Memory B cell (primary cell): ENCODE data around the gene KIZ.
"Not testable (repeated sequence)": the region's sequence is repeated elsewhere in the genome, so short reads cannot be mapped to it uniquely, and the experiment has no call there.

ENCODE experiments used
- ATAC-seq: fragments of 150-1000 bp; cut with Tn5 transposase; 2 replicates; pipeline ENCODE4 v1.10.0; 2021; ENCODE audit warnings: low read depth, mild to moderate bottlenecking, moderate library complexity
- DNase-seq, 2 donors: peaks; one replicate each; pipeline ENCODE4 v3.0.0; 2022; ENCODE audit warnings: low spot score in 2 of 2
- H3K27ac Mint-ChIP-seq: one replicate; pipeline ENCODE4 v1.8.0; 2022; ENCODE audit warnings: mild to moderate bottlenecking, moderate library complexity, mixed read lengths
- H3K27me3 Mint-ChIP-seq: one replicate; pipeline ENCODE4 v1.8.0; 2022; ENCODE audit warnings: mixed read lengths
- H3K36me3 Mint-ChIP-seq: one replicate; pipeline ENCODE4 v1.8.0; 2022; ENCODE audit warnings: mild to moderate bottlenecking, mixed read lengths
- H3K4me1 Mint-ChIP-seq: one replicate; pipeline ENCODE4 v1.8.0; 2022; ENCODE audit warnings: mixed read lengths
- H3K4me3 Mint-ChIP-seq: one replicate; pipeline ENCODE4 v1.8.0; 2022; ENCODE audit warnings: mild to moderate bottlenecking, moderate library complexity, mixed read lengths
- H3K9me3 Mint-ChIP-seq: one replicate; pipeline ENCODE4 v1.8.0; 2022; ENCODE audit warnings: mixed read lengths

The KIZ gene

DNA sequence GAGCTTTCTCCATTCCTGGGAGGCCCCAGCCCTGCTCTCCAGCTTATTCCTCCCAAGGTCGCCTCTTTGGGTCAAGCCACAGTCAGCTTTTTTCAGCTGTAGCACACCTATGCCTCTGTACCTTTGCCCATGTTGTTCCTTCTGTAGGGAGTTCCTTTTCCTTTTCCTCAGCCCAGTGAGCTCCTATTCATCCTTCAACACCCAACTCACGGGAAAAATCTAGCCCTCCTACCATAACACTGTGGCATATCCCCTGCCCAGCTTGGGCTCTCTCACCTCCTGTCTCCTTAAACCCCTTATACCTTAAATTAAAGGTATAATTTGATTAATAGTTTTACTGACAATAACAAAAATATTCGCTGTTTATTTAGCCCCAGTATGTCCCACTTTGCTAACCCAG is 118.9 kb downstream of the KIZ start:
- H3K9me3 Mint-ChIP-seq = no peaks in the 10 kb centered on the region
- ATAC-seq = no peak
- H3K27ac Mint-ChIP-seq = no peak overlapping the region
- no peaks in the 10 kb centered on the region for H3K27me3 Mint-ChIP-seq
- H3K4me3 Mint-ChIP-seq = no peak overlapping the region
- H3K4me1 Mint-ChIP-seq = no peaks in the 10 kb centered on the region
- H3K36me3 Mint-ChIP-seq = peaks cover 31% of the 10 kb centered on the region
- DNase-seq = no peak

DNA sequence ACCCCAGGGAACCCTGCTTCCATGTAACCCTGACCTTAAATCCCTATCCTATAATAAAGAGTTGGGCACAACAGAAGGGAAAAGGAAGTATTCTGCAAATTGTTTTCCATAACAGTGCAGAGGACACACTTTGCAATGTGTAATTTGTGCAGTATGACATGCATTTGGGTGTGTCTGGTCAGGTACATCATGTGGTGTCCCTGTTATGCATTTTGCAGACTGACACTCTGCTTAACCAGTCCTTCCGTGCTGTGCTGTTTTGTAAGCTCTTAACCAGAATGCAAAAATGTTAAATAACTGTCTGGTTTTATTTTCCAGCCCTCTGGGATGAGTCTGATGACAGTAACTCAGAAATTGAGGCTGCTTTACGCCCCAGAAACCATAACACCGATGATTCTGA is 120.3 kb downstream of the KIZ start:
- DNase-seq = no peak
- Mint-ChIP-seq H3K27ac (no peak overlapping the region), H3K4me1 (no peaks in the 10 kb centered on the region), H3K36me3 (peaks cover 31% of the 10 kb centered on the region), H3K9me3 (no peaks in the 10 kb centered on the region), H3K27me3 (no peaks in the 10 kb centered on the region), H3K4me3 (no peak overlapping the region)
- no peak for ATAC-seq

GRCh38 chr20:21247603-21248095 is 121.8 kb downstream of the KIZ start:
- H3K4me1 Mint-ChIP-seq, ATAC-seq, H3K27me3 Mint-ChIP-seq, DNase-seq, H3K9me3 Mint-ChIP-seq, H3K27ac Mint-ChIP-seq, H3K4me3 Mint-ChIP-seq: not testable (repeated sequence)
- peaks cover 25% of the 10 kb centered on the region for H3K36me3 Mint-ChIP-seq

- Mint-ChIP-seq H3K36me3 (peaks cover 2% of the 10 kb centered on the region), H3K27me3 (no peaks in the 10 kb centered on the region), H3K4me3 (no peak overlapping the region), H3K9me3 (no peaks in the 10 kb centered on the region), H3K27ac (no peak overlapping the region), H3K4me1 (no peaks in the 10 kb centered on the region)
- DNase-seq = no peak
- no peak for ATAC-seq
Observed at GRCh38 chr20:21251278-21251677, 125.4 kb downstream of the KIZ start.

GRCh38 chr20:21257192-21257591 is 131.3 kb downstream of the KIZ start:
- no peaks in the 10 kb centered on the region for H3K27me3 Mint-ChIP-seq
- H3K36me3 Mint-ChIP-seq = no peaks in the 10 kb centered on the region

DNA sequence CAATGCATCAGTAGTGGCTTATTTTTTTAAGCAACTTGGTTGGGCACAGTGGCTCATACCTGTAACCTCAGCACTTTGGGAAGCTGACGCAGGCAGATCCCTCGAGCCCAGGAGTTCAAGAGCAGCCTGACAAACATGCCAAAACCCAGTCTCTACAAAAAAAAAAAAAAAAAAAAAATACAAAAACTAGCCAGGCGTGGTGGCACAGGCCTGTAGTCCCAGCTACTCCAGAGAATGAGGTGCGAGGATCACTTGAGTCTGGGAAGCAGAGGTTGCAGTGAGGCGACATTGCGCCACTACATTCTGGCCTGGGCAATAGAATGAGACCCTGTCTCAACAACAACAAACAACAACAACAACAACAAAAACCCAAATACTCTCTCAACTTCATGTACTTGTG is 132.5 kb downstream of the KIZ start:
- Mint-ChIP-seq H3K4me1 (no peaks in the 10 kb centered on the region), H3K9me3 (peaks cover 4% of the 10 kb centered on the region), H3K4me3 (no peak overlapping the region), H3K27me3 (no peaks in the 10 kb centered on the region), H3K27ac (no peak overlapping the region), H3K36me3 (no peaks in the 10 kb centered on the region)
- ATAC-seq (no peak), DNase-seq (no peak)

More at GRCh38 chr20:21257192-21257591, 131.3 kb downstream of the KIZ start:
- H3K27ac Mint-ChIP-seq = no peak overlapping the region
- no peak overlapping the region for H3K4me3 Mint-ChIP-seq
- peaks cover 4% of the 10 kb centered on the region for H3K9me3 Mint-ChIP-seq
- no peak for ATAC-seq
- no peak for DNase-seq
- H3K4me1 Mint-ChIP-seq = no peaks in the 10 kb centered on the region

DNA sequence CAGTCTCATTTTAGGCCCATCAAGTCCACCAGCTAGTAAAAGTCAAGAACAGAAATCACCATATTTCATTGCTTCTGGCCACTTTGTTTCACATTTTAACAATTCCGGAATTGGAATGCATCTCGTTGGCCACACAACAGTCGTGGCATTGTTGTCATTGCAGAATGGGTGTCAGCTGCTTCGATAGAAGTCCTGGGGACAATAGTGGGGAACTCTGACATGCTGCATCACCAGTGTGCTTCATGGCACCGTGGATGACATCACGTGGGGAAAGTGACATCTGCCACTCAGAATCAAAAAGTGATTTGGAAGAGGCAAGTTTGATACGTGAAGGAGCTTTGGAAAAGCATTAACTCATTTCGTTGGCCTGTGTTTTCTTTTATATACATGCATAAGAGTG is 133.5 kb downstream of the KIZ start:
- Mint-ChIP-seq H3K4me3 (no peak overlapping the region), H3K4me1 (no peaks in the 10 kb centered on the region), H3K9me3 (peaks cover 4% of the 10 kb centered on the region), H3K27me3 (no peaks in the 10 kb centered on the region), H3K27ac (no peak overlapping the region), H3K36me3 (no peaks in the 10 kb centered on the region)
- DNase-seq (no peak), ATAC-seq (no peak)

DNA sequence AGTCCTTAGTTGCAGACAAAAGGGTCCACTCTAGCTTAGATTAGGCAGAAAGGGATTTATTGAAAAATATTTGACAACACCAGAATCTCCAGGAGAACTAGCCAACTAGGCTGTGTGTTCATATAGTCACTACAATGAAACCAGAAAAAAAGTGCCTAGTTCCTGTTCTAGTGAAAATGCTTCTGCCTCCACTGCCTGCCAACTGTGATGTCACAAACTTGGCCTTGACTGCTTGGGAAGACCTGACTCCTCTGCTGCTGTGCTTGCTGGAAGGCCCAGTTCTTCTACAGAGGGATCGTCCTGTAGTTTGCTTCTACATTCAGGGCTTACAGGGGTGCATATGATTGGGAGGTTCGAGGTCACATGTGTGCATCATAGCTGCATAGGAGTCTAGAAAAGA is 136.9 kb downstream of the KIZ start:
- Mint-ChIP-seq H3K9me3 (peaks cover 7% of the 10 kb centered on the region), H3K4me3 (no peak overlapping the region), H3K27ac (no peak overlapping the region), H3K27me3 (no peaks in the 10 kb centered on the region), H3K36me3 (no peaks in the 10 kb centered on the region), H3K4me1 (no peaks in the 10 kb centered on the region)
- ATAC-seq (no peak), DNase-seq (no peak)

DNA sequence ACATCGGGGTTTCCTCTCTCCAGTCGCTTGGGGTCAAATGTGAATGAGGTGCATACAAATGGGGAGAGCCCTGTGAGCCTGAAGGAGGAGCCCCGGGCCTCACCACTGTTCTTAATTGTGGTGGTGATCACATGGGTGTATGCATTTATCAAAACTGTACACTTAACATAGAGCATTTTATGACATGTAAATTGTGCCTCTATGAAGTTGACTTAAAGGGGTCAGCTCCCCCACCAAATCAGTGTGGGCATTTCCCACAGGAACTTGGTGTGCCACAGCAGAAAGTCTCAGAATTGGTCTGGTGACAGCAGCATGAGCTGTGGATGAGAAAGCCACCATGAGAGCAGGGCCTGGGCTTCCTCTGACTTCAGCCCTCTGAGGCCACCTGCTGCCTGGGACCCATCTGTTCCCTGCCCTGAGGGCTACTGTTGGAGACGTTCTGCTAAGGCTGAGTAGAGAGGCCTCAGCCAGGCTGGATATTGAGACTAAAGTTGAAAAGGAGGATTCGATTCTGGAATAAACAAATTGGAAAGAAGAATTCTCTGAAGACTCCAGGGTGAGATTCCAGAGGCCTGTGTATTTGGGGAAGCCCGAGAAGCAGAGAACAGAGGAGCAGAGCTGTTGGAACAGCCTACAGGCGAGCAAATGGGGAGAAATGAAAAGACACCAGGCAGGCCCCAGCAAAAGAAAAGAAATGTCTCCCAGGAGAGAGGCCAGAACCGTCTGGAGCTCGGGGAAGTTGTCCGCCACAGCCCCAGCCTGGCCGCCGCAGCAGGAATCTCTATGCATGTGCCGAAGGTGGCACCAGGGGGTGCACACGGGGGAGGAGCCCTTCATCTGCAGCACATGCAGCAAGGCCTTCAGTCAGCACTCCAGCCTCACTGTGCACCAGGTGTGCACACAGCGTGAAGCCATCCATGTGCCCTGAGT is 139.6 kb downstream of the KIZ start:
- no peaks in the 10 kb centered on the region for H3K27me3 Mint-ChIP-seq
- DNase-seq = no peak
- no peak overlapping the region for H3K27ac Mint-ChIP-seq
- peaks cover 7% of the 10 kb centered on the region for H3K9me3 Mint-ChIP-seq
- peaks cover 5% of the 10 kb centered on the region for H3K4me1 Mint-ChIP-seq
- no peak for ATAC-seq
- H3K4me3 Mint-ChIP-seq = no peak overlapping the region
- no peaks in the 10 kb centered on the region for H3K36me3 Mint-ChIP-seq

- Mint-ChIP-seq H3K4me3 (no peak overlapping the region), H3K36me3 (no peaks in the 10 kb centered on the region), H3K27me3 (no peaks in the 10 kb centered on the region), H3K4me1 (peaks cover 5% of the 10 kb centered on the region), H3K9me3 (peaks cover 4% of the 10 kb centered on the region), H3K27ac (no peak overlapping the region)
- no peak for ATAC-seq
- no peak for DNase-seq
Observed at GRCh38 chr20:21266191-21266536, 140.3 kb downstream of the KIZ start.

- ATAC-seq = no peak
- peaks cover 4% of the 10 kb centered on the region for H3K27me3 Mint-ChIP-seq
- H3K9me3 Mint-ChIP-seq = peaks cover 5% of the 10 kb centered on the region
- no peak for DNase-seq
- no peak overlapping the region for H3K4me3 Mint-ChIP-seq
- peaks cover 3% of the 10 kb centered on the region for H3K36me3 Mint-ChIP-seq
- peaks cover 5% of the 10 kb centered on the region for H3K4me1 Mint-ChIP-seq
- no peak overlapping the region for H3K27ac Mint-ChIP-seq
Observed at GRCh38 chr20:21269772-21270171, 143.9 kb downstream of the KIZ start.

DNA sequence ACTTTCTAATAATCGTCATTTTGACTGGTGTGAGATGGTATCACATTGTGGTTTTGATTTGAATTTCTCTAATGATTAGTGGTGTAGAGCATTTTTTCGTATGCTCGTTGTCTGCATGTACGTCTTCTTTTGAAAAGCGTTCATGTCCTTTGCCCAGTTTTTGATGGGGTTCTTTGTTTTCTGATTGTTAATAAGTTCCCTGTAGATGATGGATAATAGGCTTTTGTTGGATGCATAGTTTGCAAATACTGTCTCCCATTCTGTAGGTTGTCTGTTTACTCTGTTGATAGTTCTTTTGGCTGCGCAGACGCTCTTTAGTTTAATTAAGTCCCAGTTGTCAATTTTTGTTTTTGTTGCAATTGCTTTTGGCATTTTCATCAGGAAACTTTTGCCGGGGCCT is 144.9 kb downstream of the KIZ start:
- H3K9me3 Mint-ChIP-seq = peaks cover 5% of the 10 kb centered on the region
- no peak overlapping the region for H3K27ac Mint-ChIP-seq
- ATAC-seq (no peak), DNase-seq (no peak)
- H3K4me1 Mint-ChIP-seq = peaks cover 5% of the 10 kb centered on the region
- H3K36me3 Mint-ChIP-seq = peaks cover 3% of the 10 kb centered on the region
- peaks cover 7% of the 10 kb centered on the region for H3K27me3 Mint-ChIP-seq
- no peak overlapping the region for H3K4me3 Mint-ChIP-seq

- Mint-ChIP-seq H3K9me3 (peaks cover 5% of the 10 kb centered on the region), H3K4me3 (no peak overlapping the region)
Observed at GRCh38 chr20:21272279-21272678, 146.4 kb downstream of the KIZ start.

GRCh38 chr20:21272679-21273078 is 146.8 kb downstream of the KIZ start:
- Mint-ChIP-seq H3K9me3 (peaks cover 3% of the 10 kb centered on the region), H3K36me3 (peaks cover 3% of the 10 kb centered on the region), H3K27me3 (peaks cover 7% of the 10 kb centered on the region), H3K4me1 (peaks cover 5% of the 10 kb centered on the region), H3K27ac (no peak overlapping the region), H3K4me3 (no peak overlapping the region)
- DNase-seq (no peak), ATAC-seq (no peak)

More at GRCh38 chr20:21272279-21272678, 146.4 kb downstream of the KIZ start:
- no peak for DNase-seq
- Mint-ChIP-seq H3K27me3 (peaks cover 7% of the 10 kb centered on the region), H3K27ac (no peak overlapping the region), H3K36me3 (peaks cover 3% of the 10 kb centered on the region), H3K4me1 (peaks cover 5% of the 10 kb centered on the region)
- no peak for ATAC-seq
